Right lobe of liver (tissue), 6 donors: Measurements from ENCODE around the gene BDP1. TPM values are rescaled to one million over a fixed set of nuclear protein-coding genes. Genes with fewer than 3 reads are reported as not detected.
"Not testable (repeated sequence)": the region's sequence is repeated elsewhere in the genome, so short reads cannot be mapped to it uniquely, and the experiment has no call there.

ENCODE experiments used
- ATAC-seq, 4 donors: fragments of 200-7000 bp; cut with Tn5 transposase; one replicate each; pipeline ENCODE4 v1.9.1; 2020; ENCODE audit warnings: mild to moderate bottlenecking in 4 of 4, moderate library complexity in 4 of 4
- DNase-seq, 3 donors: peaks; one replicate each; pipeline ENCODE4 v3.0.0-alpha.2; 2020
- H3K27ac ChIP-seq, 3 donors: fragments of 200-600 bp; one replicate each; pipeline ENCODE4 v1.8.0; 2022
- H3K27me3 ChIP-seq, 2 donors: fragments of 200-600 bp; one replicate each; pipeline ENCODE4 v1.8.0; 2022
- H3K36me3 ChIP-seq, 4 donors: fragments of 200-600 bp; sonication (generic) in 1 of 4; one replicate each; pipeline versions ENCODE4 v1.5.1 to v1.8.0; 2017 to 2022; ENCODE audit warnings: control low read depth in 1 of 4
- H3K4me1 ChIP-seq, 4 donors: fragments of 200-600 bp; sonication (generic) in 1 of 4; one replicate each; pipeline versions ENCODE4 v1.5.1 to v1.8.0; 2017 to 2022; ENCODE audit warnings: control low read depth in 1 of 4
- H3K4me3 ChIP-seq, 3 donors: fragments of 200-600 bp; one replicate each; pipeline ENCODE4 v1.8.0; 2022
- H3K9me3 ChIP-seq, 4 donors: fragments of 200-600 bp; sonication (generic) in 1 of 4; one replicate each; pipeline versions ENCODE4 v1.5.1 to v1.8.0; 2017 to 2022; ENCODE audit warnings: control low read depth in 1 of 4
- CTCF ChIP-seq, 4 donors: fragments of 200-600 bp in 3 of 4; fragments of 450-650 bp in 1 of 4; IDR thresholded peaks; one replicate each; pipeline versions ENCODE4 v1.5.1 to v1.8.0; 2016 to 2022; ENCODE audit warnings: antibody characterized with exemption in 4 of 4, mild to moderate bottlenecking in 2 of 4
- POLR2A ChIP-seq: fragments of 450-650 bp; IDR thresholded peaks from one replicate; pipeline ENCODE4 v1.6.1; 2017; ENCODE audit warnings: antibody characterized with exemption, mild to moderate bottlenecking
- WGBS: methylation state at CpG from one replicate; pipeline ENCODE4 v1.1.6; 2018; ENCODE audit warnings: low coverage, low lambda C conversion rate; ENCODE audit not compliant: insufficient coverage; ENCODE audit errors: missing lambda C conversion rate; 5-methylcytosine and 5-hydroxymethylcytosine counted together
- intact Hi-C, 2 donors: fragments of 100-400 bp; cut with DNase I; formaldehyde crosslinking; loops; one replicate each; pipeline versions ENCODE4 v1.11.2 to v1.14.1; 2022
- total RNA-seq, 6 experiments: library from RNA; depleted of rRNA in 2 of 6; stranded (reverse); fragments of >200 nt in 2 of 6; fragmentation: NEBNext Ultra II Directional in 3 of 6; extraction: Animal tissue kit (Norgen Biotek cat#: 25700) in 3 of 6; gene quantifications; one replicate each; pipeline versions ENCODE4 v1.1.0 to v1.2.4, GENCODE V29; 2016 to 2023
- donor health status: DM: no; HTN: yes; CAD: no.
- donor health status: DM: no; HTN: no; CAD: no.
- donor health status: DM: no; HTN: no; CAD: no.
- donor health status: DM: no; HTN: yes; CAD: no.
- donor health status: DM: no; HTN: yes; CAD: no.

BDP1 gene
- total RNA-seq, 6 experiments from 2014 or later = 7.3 to 16.6 (median 11.9) TPM

GRCh38 chr5:71482132-71482531, 26.7 kb downstream of the BDP1 start:
- intact Hi-C loops = no loop called here
- 33% methylated on average over 2 of the region's 2 CpGs for WGBS
- TF ChIP-seq CTCF (IDR thresholded peaks at IDR 0.05) (no peak), POLR2A (no peak)
- Histone ChIP-seq H3K4me1 (peaks cover 0 to 11% (median 3%) of the 10 kb centered on the region in 4 donors), H3K27me3 (no peaks in the 10 kb centered on the region), H3K36me3 (peaks cover 0 to 29% (median 11%) of the 10 kb centered on the region in 4 donors), H3K27ac (no peak overlapping the region), H3K9me3 (no peaks in the 10 kb centered on the region), H3K4me3 (no peak overlapping the region)
- ATAC-seq (peak; percentile 60 to 87 (median 78)), DNase-seq (peak in 1 of 3 donors; percentile 52)

GRCh38 chr5:71483355-71483754, 27.9 kb downstream of the BDP1 start:
- no peak overlapping the region for H3K27ac ChIP-seq
- peaks cover 0 to 37% (median 9%) of the 10 kb centered on the region in 4 donors for H3K36me3 ChIP-seq
- DNase-seq = no peak
- WGBS = 73% methylated on average over 2 of the region's 2 CpGs
- intact Hi-C loops = no loop called here
- peak in 1 of 4 donors; percentile 79 for ATAC-seq
- peaks cover 0 to 11% (median 3%) of the 10 kb centered on the region in 4 donors for H3K4me1 ChIP-seq
- H3K4me3 ChIP-seq = no peak overlapping the region
- TF ChIP-seq POLR2A (no peak), CTCF (IDR thresholded peaks at IDR 0.05) (no peak)
- H3K9me3 ChIP-seq = no peaks in the 10 kb centered on the region
- H3K27me3 ChIP-seq = no peaks in the 10 kb centered on the region

GRCh38 chr5:71492817-71493615, 37.6 kb downstream of the BDP1 start:
- intact Hi-C loops = no loop called here
- ATAC-seq (no peak), DNase-seq (no peak)
- Histone ChIP-seq H3K27me3 (no peaks in the 10 kb centered on the region), H3K27ac (no peak overlapping the region), H3K9me3 (no peaks in the 10 kb centered on the region), H3K4me3 (no peak overlapping the region), H3K4me1 (no peaks in the 10 kb centered on the region), H3K36me3 (peaks cover 10 to 73% (median 32%) of the 10 kb centered on the region in 4 donors)
- WGBS = 90% methylated on average over 4 of the region's 5 CpGs
- no peak for TF ChIP-seq POLR2A
- no peak for TF ChIP-seq CTCF (IDR thresholded peaks at IDR 0.05)

- H3K4me1 ChIP-seq, H3K27ac ChIP-seq, H3K4me3 ChIP-seq, H3K27me3 ChIP-seq, intact Hi-C loops, H3K9me3 ChIP-seq, DNase-seq: not testable (repeated sequence)
- peaks cover 10 to 67% (median 27%) of the 10 kb centered on the region in 4 donors for H3K36me3 ChIP-seq
- peak in 1 of 4 donors; percentile 30 for ATAC-seq
- WGBS = 83% methylated on average over 2 of the region's 4 CpGs
These were observed 38.8 kb downstream of the BDP1 start for GRCh38 chr5:71494202-71494601.

GRCh38 chr5:71498756-71499155, 43.3 kb downstream of the BDP1 start:
- intact Hi-C loops, H3K4me3 ChIP-seq, H3K9me3 ChIP-seq, ATAC-seq, DNase-seq, H3K27me3 ChIP-seq, H3K4me1 ChIP-seq, H3K27ac ChIP-seq: not testable (repeated sequence)
- WGBS = 91% methylated on average over 8 of the region's 9 CpGs
- peaks cover 0 to 61% (median 37%) of the 10 kb centered on the region in 4 donors for H3K36me3 ChIP-seq
